Measurements from ENCODE around the gene CUTA.
A peak's percentile ranks its signal among the peaks of the same experiment; 100 is the strongest.

CUTA gene

GRCh38 chr6:33417903-33418689, at the start of gene CUTA:
CUTA (minus strand) TSS chr6:33418107; CDS start chr6:33418000, 107 bp downstream.
- DNase-seq (ENCODE audit: extremely low read depth in 1 of 2, low read depth in 1 of 2), result peak; percentile 98

GRCh38 chr6:33467091-33467490, 49.2 kb upstream of the CUTA start:
- no peak for DNase-seq (ENCODE audit: extremely low read depth in 1 of 2, low read depth in 1 of 2)

GRCh38 chr6:33466075-33466735, 48.3 kb upstream of the CUTA start:
- DNase-seq (ENCODE audit: extremely low read depth in 1 of 2, low read depth in 1 of 2), result no peak

GRCh38 chr6:33459226-33459625, 41.3 kb upstream of the CUTA start:
- no peak for DNase-seq (ENCODE audit: extremely low read depth in 1 of 2, low read depth in 1 of 2)

GRCh38 chr6:33458676-33459075, 40.8 kb upstream of the CUTA start:
- no peak for DNase-seq (ENCODE audit: extremely low read depth in 1 of 2, low read depth in 1 of 2)

- no peak for DNase-seq (ENCODE audit: extremely low read depth in 1 of 2, low read depth in 1 of 2)
These were observed 38.2 kb upstream of the CUTA start for GRCh38 chr6:33456156-33456555.

- no peak for DNase-seq (ENCODE audit: extremely low read depth in 1 of 2, low read depth in 1 of 2)
These were observed 37.1 kb upstream of the CUTA start for GRCh38 chr6:33455051-33455450.

- peak; percentile 82 to 85 for DNase-seq (ENCODE audit: extremely low read depth in 1 of 2, low read depth in 1 of 2)
These were observed 36.4 kb upstream of the CUTA start, which contains the start of gene ZBTB9 for GRCh38 chr6:33454009-33454946. ZBTB9 (plus strand) TSS chr6:33454576; CDS start chr6:33455101, 525 bp downstream.

GRCh38 chr6:33453393-33454008, 35.6 kb upstream of the CUTA start:
- no peak for DNase-seq (ENCODE audit: extremely low read depth in 1 of 2, low read depth in 1 of 2)

GRCh38 chr6:33452496-33452895, 34.6 kb upstream of the CUTA start:
- DNase-seq (ENCODE audit: extremely low read depth in 1 of 2, low read depth in 1 of 2), result no peak

- no peak for DNase-seq (ENCODE audit: extremely low read depth in 1 of 2, low read depth in 1 of 2)
These were observed 33.7 kb upstream of the CUTA start for GRCh38 chr6:33451606-33452005.

GRCh38 chr6:33450434-33450833, 32.5 kb upstream of the CUTA start:
- DNase-seq (ENCODE audit: extremely low read depth in 1 of 2, low read depth in 1 of 2), result no peak

- DNase-seq (ENCODE audit: extremely low read depth in 1 of 2, low read depth in 1 of 2), result no peak
These were observed 28.4 kb upstream of the CUTA start for GRCh38 chr6:33446356-33446755.

- no peak for DNase-seq (ENCODE audit: extremely low read depth in 1 of 2, low read depth in 1 of 2)
These were observed 27.3 kb upstream of the CUTA start for GRCh38 chr6:33445119-33445603.

- no peak for DNase-seq (ENCODE audit: extremely low read depth in 1 of 2, low read depth in 1 of 2)
These were observed 26.0 kb upstream of the CUTA start for GRCh38 chr6:33443619-33444504.

- DNase-seq (ENCODE audit: extremely low read depth in 1 of 2, low read depth in 1 of 2), result no peak
These were observed 25.1 kb upstream of the CUTA start for GRCh38 chr6:33443025-33443424.

- DNase-seq (ENCODE audit: extremely low read depth in 1 of 2, low read depth in 1 of 2), result no peak
These were observed 24.4 kb upstream of the CUTA start for GRCh38 chr6:33442283-33442682.

GRCh38 chr6:33441457-33441856, 23.6 kb upstream of the CUTA start:
- DNase-seq (ENCODE audit: extremely low read depth in 1 of 2, low read depth in 1 of 2), result no peak

- DNase-seq (ENCODE audit: extremely low read depth in 1 of 2, low read depth in 1 of 2), result no peak
These were observed 22.9 kb upstream of the CUTA start for GRCh38 chr6:33440649-33441309.

All from activated CD8-positive, alpha-beta memory T cell treated with anti-CD3 and anti-CD28 coated beads for 1 hour (primary cell).